HL-60 (cell line): ENCODE results near the gene ADAM11.

ENCODE experiments used
- DNase-seq, 2 experiments: peaks; one replicate each; pipeline ENCODE4 v3.0.0-alpha.2; 2010 to 2020; ENCODE audit warnings: low read depth in 1 of 2, low spot score in 1 of 2
- H3K27ac ChIP-seq: fragments of 250-450 bp; sonication (Bioruptor Pico); replicated peaks from 2 replicates; pipeline ENCODE4 v1.5.1; 2020; ENCODE audit warnings: mild to moderate bottlenecking, moderate library complexity
- H3K27me3 ChIP-seq: fragments of 250-450 bp; sonication (Bioruptor Pico); 2 replicates; pipeline ENCODE4 v1.5.1; 2021; ENCODE audit warnings: mild to moderate bottlenecking, moderate library complexity; ENCODE audit not compliant: insufficient read depth, poor library complexity, severe bottlenecking
- H3K4me3 ChIP-seq: replicated peaks from 2 replicates; pipeline ENCODE4 v1.5.1; 2011; ENCODE audit warnings: mild to moderate bottlenecking, control low read depth, low read length; ENCODE audit not compliant: insufficient read depth
- CTCF ChIP-seq: IDR thresholded peaks from one replicate; pipeline ENCODE4 v1.5.1; 2011; ENCODE audit warnings: low read length, control low read depth, inconsistent platforms; ENCODE audit not compliant: insufficient read depth
- GABPA ChIP-seq: IDR thresholded peaks from 2 replicates; pipeline ENCODE4 v1.6.1; 2012; ENCODE audit warnings: low read depth
- POLR2AphosphoS5 ChIP-seq: IDR thresholded peaks from 2 replicates; pipeline ENCODE4 v1.6.1; 2012; ENCODE audit warnings: low read depth
- REST ChIP-seq: IDR thresholded peaks from 2 replicates; pipeline ENCODE4 v1.6.1; 2012; ENCODE audit warnings: low read depth; ENCODE audit not compliant: insufficient replicate concordance
- SPI1 ChIP-seq: IDR thresholded peaks from 2 replicates; pipeline ENCODE4 v1.6.1; 2012; ENCODE audit warnings: low read depth, mild to moderate bottlenecking, borderline replicate concordance

Gene ADAM11

GRCh38 chr17:44769230-44769629, 10.4 kb downstream of the ADAM11 start:
- H3K27ac ChIP-seq, result no peak overlapping the region
- DNase-seq, result no peak
- no peak overlapping the region for H3K4me3 ChIP-seq
- no peak for TF ChIP-seq CTCF
- TF ChIP-seq REST, result no peak
- TF ChIP-seq GABPA, result no peak
- no peak for TF ChIP-seq POLR2AphosphoS5
- no peak for TF ChIP-seq SPI1
- H3K27me3 ChIP-seq, result no peaks in the 10 kb centered on the region

GRCh38 chr17:44769647-44770084, 10.9 kb downstream of the ADAM11 start:
- no peak for DNase-seq
- H3K4me3 ChIP-seq, result no peak overlapping the region
- no peak overlapping the region for H3K27ac ChIP-seq
- TF ChIP-seq POLR2AphosphoS5 (no peak), CTCF (no peak), SPI1 (no peak), REST (no peak), GABPA (no peak)
- no peaks in the 10 kb centered on the region for H3K27me3 ChIP-seq

GRCh38 chr17:44770166-44770925, 11.6 kb downstream of the ADAM11 start:
- Histone ChIP-seq H3K4me3 (no peak overlapping the region), H3K27ac (peak overlapping the region; percentile 77; the same call in 1 of the 2 replicates), H3K27me3 (no peaks in the 10 kb centered on the region)
- TF ChIP-seq CTCF (no peak), SPI1 (no peak), GABPA (no peak), REST (no peak), POLR2AphosphoS5 (no peak)
- DNase-seq, result no peak
